RCC 7860 (cell line): ENCODE results near the gene RAB22A.
"Not testable (repeated sequence)": the region's sequence is repeated elsewhere in the genome, so short reads cannot be mapped to it uniquely, and the experiment has no call there.

Experiments
- DNase-seq: peaks from one replicate; pipeline ENCODE4 v3.0.0-alpha.2; 2015; ENCODE audit warnings: low spot score
- FAIRE-seq: peaks from 2 replicates; lab custom pipeline; 2012; peaks lifted over from hg19 to GRCh38; lab: Jason Lieb, UNC

Gene RAB22A

GRCh38 chr20:58407966-58408557 is 98.5 kb downstream of the RAB22A start:
- DNase-seq (no peak), FAIRE-seq (no peak)

DNA sequence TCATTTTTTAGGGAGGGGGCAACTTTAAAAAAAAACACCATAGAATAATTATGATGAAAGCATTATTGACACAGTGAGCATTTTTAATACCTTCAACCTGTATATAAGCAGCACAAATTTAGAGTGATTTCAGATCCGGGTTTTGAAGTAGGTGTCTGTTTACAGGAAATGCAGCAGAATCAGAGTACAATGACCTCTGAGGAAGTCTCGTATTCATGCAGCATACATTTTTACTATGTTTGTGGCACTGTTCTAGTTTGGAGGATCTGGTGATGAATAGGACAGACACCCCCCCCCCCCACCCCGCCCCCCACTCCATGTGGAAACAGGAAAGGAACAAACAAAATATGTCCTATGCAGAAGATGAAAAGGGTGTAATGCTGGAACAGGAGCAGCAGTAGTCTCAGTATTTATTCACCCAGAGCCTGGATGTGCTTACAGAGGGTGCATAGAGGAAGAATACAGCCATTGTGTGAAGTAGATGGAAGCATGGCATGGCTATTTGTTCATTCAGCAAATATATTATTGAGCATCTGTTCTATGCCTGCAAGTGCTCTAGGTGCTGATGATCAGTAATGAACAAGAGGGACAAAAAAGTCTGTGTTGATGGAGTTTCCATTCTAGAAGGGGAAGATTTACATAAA is 99.2 kb downstream of the RAB22A start:
- FAIRE-seq (no peak), DNase-seq (no peak)

DNA sequence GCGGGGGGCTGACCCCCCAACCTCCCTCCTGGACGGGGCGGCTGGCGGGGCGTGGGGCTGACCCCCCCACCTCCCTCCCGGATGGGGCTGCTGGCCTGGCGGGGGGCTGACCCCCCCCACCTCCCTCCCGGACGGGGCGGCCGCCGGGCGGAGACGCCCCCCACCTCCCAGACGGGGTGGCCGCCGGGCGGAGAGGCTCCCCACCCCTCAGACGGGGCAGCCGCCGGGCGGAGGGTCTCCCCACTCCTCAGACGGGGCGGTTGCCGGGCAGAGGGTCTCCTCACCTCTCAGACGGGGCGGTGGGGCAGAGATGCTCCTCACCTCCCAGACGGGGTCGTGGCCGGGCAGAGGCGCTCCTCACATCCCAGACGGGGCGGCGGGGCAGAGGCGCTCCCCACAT is 104.7 kb downstream of the RAB22A start:
- DNase-seq, FAIRE-seq: not testable (repeated sequence)

- DNase-seq, FAIRE-seq: not testable (repeated sequence)
Measured at GRCh38 chr20:58414786-58415185, 105.3 kb downstream of the RAB22A start.

GRCh38 chr20:58416057-58416456 is 106.5 kb downstream of the RAB22A start:
- FAIRE-seq: no peak
- DNase-seq: no peak

GRCh38 chr20:58416835-58417234 is 107.3 kb downstream of the RAB22A start:
- FAIRE-seq (no peak), DNase-seq (no peak)
